ENCODE measurements around the gene KLF6.

The KLF6 gene

DNA sequence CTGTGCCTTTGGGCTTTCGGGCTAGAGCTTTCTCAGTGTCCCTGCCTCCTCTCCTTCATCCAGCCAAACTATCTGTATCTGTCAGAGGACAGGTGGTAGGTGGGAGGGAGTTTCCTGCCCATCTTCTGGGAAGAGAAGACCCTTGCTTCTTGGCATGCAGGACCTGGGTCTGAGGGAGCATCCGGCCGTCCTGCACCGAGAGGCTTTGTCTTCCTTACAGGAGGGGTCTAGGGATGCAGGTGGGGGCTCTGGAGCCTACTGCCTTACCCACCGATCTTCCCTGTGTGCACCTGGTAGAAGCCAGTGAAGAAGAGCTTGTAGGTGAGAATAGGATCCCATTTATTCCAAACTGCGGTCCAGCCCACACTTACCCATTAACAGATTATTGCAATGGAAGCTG is 5.8 kb upstream of the KLF6 start:
- TF ChIP-seq CTCF (IDR thresholded peaks at IDR 0.05; ENCODE audit: low read depth, low read length, missing control alignments) = no peak
- no peak overlapping the region for H3K4me3 ChIP-seq (ENCODE audit: low read depth, low read length)
- in situ Hi-C loops (cut with HindIII; ENCODE audit: low sequenced_read_pairs) = loop anchor here (25.0 kb wide), 1 partner anchor 971 kb away; no protein-coding TSS in a partner anchor
- DNase-seq (ENCODE audit: low read depth) = no peak

DNA sequence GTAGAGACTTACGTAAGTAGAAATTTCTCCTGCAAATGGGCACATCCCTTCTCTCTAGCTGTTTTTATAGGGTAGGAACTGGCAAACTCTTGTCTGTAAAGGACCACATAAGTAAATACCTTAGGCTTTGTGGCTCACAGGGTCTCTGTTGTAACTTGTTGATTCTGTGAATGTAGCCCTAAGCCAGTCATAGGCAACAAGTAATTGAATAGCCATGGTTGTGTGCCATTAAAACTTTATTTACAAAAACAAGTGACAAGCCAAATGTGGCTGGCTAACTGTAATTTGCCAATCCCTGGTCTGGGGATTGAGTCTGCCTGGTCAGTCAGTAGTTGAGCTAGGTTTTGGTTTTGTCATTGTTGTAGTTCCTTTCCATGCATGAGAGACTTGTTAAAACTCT is 5.3 kb upstream of the KLF6 start:
- H3K4me3 ChIP-seq (ENCODE audit: low read depth, low read length) = no peak overlapping the region
- no peak for TF ChIP-seq CTCF (IDR thresholded peaks at IDR 0.05; ENCODE audit: low read depth, low read length, missing control alignments)
- in situ Hi-C loops (cut with HindIII; ENCODE audit: low sequenced_read_pairs) = loop anchor here (25.0 kb wide), 1 partner anchor 972 kb away; no protein-coding TSS in a partner anchor
- DNase-seq (ENCODE audit: low read depth) = no peak

- no peak for DNase-seq (ENCODE audit: low read depth)
- in situ Hi-C loops (cut with HindIII; ENCODE audit: low sequenced_read_pairs) = loop anchor here (25.0 kb wide), 1 partner anchor 973 kb away; no protein-coding TSS in a partner anchor
- no peak for TF ChIP-seq CTCF (IDR thresholded peaks at IDR 0.05; ENCODE audit: low read depth, low read length, missing control alignments)
- no peak overlapping the region for H3K4me3 ChIP-seq (ENCODE audit: low read depth, low read length)
These were observed 4.6 kb upstream of the KLF6 start for GRCh38 chr10:3789621-3790020.

GRCh38 chr10:3787816-3788215 is 2.8 kb upstream of the KLF6 start:
- no peak for DNase-seq (ENCODE audit: low read depth)
- no peak overlapping the region for H3K4me3 ChIP-seq (ENCODE audit: low read depth, low read length)
- TF ChIP-seq CTCF (IDR thresholded peaks at IDR 0.05; ENCODE audit: low read depth, low read length, missing control alignments) = no peak
- in situ Hi-C loops (cut with HindIII; ENCODE audit: low sequenced_read_pairs) = loop anchor here (25.0 kb wide), 1 partner anchor 974 kb away; no protein-coding TSS in a partner anchor

- DNase-seq (ENCODE audit: low read depth) = no peak
- TF ChIP-seq CTCF (IDR thresholded peaks at IDR 0.05; ENCODE audit: low read depth, low read length, missing control alignments) = no peak
- in situ Hi-C loops (cut with HindIII; ENCODE audit: low sequenced_read_pairs) = loop anchor here (25.0 kb wide), 1 partner anchor 975 kb away; no protein-coding TSS in a partner anchor
- H3K4me3 ChIP-seq (ENCODE audit: low read depth, low read length) = no peak overlapping the region
These were observed 2.0 kb upstream of the KLF6 start for GRCh38 chr10:3787016-3787400.

DNA sequence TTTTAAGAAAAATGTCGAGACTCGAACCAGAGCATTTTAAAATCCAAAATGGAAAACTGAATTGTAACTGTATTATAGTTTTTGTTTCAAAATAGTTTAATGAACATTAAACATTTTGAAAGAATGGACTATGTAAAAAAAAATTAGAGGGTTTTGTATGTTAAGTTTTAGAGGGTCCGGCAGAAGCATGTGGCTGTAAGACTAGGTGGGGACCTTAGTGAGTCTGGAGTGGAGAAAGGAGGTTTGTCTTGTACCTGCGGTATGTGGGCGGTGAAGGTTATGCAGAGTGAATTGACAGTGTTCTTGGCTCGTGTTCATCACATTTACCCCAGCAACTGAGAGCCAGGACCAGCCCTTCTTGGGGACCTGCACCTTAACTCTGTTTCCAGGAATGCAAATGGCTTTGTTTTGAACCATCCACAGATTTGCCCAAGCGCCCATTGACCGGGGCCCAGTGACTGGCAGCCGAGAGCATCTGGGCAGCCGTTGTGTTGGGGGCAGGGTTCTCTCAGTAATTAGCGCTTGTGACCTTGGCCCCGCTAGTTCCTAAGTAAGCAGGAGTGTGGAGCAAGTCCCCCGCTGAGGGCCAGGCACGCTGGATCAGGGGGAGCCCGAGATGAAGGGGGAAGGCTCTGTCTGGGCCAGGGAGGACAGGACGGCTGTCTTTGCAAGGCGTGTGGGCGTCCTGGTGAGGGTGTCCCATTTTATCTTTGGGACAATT is 1.4 kb upstream of the KLF6 start:
- no peak for TF ChIP-seq CTCF (IDR thresholded peaks at IDR 0.05; ENCODE audit: low read depth, low read length, missing control alignments)
- H3K4me3 ChIP-seq (ENCODE audit: low read depth, low read length) = peak overlapping the region; percentile 52
- no peak for DNase-seq (ENCODE audit: low read depth)
- in situ Hi-C loops (cut with HindIII; ENCODE audit: low sequenced_read_pairs) = loop anchor here (25.0 kb wide), 1 partner anchor 976 kb away; no protein-coding TSS in a partner anchor

All from astrocyte of the cerebellum (primary cell).